GM21619 (cell line): Measurements from ENCODE around the gene OR1L8.

Experiments
- ATAC-seq: cut with Tn5 transposase; IDR thresholded peaks from one replicate; pipeline ENCODE4 v1.9.1; 2021; ENCODE audit not compliant: unreplicated experiment

The OR1L8 gene

GRCh38 chr9:122518226-122518625 is 65.0 kb downstream of the OR1L8 start:
- no peak for ATAC-seq
